Fibroblast of the conjunctiva (primary cell): ENCODE measurements around the gene RNF126.
"Not testable (repeated sequence)": the region's sequence is repeated elsewhere in the genome, so short reads cannot be mapped to it uniquely, and the experiment has no call there.

ENCODE experiments used
- DNase-seq: peaks from one replicate; pipeline ENCODE4 v3.0.0-alpha.2; 2010; ENCODE audit warnings: low read depth

Gene RNF126

DNA sequence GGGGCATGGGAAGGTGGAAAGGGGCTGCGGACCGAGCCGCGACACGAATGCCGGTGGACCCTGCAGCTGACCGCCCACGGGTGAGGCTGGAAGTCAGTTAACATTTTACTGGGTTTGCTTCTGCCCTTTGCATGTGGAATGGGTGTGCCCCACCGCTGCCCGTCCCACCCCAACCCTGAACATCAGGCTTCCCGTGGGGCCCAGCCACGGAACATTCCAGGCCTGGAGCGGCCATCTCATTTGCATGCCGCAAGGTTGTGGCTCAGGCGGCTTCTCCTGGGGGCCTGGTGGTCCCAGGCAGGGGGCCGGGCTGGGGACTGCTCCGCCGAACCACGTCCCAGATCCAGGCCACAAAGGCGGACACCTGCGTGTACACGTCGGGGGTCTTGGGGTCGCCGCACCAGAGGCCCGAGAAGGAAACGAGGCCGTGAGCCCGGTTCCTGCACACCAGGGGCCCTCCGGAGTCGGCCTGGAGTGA is 22.5 kb upstream of the RNF126 start:
- no peak for DNase-seq

DNA sequence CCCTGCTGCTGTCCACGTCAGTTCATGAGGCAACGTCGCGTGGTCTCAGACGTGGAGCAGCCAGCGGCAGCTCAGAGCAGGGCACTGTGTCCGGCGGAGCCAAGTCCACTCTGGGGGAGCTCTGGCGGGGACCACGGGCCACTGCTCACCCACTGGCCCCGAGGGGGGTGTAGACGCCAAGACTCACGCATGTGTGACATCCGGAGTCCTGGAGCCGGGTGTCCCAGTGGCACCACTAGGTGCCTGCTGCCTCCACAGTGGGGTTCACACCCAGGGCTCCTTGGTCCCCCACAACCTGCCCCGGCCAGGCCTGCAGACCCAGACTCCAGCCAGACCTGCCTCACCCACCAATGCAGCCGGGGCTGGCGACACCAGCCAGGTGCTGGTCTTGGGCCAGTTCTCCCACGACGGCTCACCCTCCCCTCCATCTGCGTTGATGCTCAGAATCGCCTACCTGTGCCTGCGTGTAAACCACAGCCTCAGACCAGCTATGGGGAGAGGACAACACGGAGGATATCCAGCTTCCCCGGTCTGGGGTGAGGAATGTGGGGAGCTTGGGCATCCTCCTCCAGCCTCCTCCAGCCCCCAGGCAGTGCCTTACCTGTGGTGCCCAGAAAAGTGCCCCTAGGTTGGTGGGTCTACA is 19.8 kb upstream of the RNF126 start:
- DNase-seq = no peak

DNA sequence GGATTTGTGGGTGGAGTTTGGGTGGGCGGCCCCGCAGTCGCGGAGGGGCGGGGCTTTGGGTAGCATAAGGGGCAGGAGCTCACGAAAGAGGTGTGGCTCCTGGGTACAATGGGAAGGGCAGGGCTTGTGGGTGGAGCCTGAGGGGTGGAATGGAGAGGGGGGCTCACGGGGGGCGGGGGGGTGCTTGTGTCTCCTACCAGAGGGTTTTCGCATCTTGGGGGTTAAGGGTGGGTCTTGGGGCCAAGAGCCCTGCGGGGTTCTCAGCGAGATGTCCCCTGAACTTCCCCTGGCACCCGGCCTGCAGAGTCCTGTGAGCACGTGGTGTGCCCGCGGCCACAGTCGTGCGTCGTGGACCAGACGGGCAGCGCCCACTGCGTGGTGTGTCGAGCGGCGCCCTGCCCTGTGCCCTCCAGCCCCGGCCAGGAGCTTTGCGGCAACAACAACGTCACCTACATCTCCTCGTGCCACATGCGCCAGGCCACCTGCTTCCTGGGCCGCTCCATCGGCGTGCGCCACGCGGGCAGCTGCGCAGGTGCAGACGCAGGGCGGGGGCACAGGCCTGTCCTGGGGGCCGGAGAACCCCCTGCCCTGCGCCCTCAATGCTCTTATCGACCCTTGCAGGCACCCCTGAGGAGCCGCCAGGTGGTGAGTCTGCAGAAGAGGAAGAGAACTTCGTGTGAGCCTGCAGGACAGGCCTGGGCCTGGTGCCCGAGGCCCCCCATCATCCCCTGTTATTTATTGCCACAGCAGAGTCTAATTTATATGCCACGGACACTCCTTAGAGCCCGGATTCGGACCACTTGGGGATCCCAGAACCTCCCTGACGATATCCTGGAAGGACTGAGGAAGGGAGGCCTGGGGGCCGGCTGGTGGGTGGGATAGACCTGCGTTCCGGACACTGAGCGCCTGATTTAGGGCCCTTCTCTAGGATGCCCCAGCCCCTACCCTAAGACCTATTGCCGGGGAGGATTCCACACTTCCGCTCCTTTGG is 18.3 kb upstream of the RNF126 start:
- DNase-seq = no peak

DNA sequence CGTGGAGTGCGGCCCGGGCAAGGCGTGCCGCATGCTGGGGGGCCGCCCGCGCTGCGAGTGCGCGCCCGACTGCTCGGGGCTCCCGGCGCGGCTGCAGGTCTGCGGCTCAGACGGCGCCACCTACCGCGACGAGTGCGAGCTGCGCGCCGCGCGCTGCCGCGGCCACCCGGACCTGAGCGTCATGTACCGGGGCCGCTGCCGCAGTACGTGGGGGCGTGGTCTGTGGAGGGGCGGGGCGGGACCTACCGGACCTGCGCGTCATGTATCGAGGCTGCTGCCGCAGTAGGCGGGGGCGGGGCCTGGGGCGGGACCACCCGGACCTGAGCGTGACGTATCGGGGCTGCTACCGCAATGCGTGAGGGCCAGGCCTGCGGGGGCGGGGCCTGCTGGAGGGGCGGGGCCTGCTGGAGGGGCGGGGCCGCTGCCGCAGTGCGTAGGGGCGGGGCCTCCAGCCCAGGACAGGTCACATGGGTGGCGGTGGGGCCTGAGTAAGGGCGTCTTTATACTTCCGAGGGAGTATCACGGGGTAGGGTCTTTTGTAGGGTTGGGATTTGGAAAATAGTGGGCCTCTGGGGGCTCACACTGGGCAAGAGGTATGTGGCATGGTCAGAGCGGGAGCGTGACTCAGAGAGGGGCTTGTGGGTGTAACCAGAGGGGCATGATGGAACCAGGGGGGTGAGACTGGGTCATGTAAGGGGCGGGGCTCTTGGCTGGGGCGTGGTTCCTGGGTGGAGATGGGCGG is 17.4 kb upstream of the RNF126 start:
- peak; percentile 98 for DNase-seq

DNA sequence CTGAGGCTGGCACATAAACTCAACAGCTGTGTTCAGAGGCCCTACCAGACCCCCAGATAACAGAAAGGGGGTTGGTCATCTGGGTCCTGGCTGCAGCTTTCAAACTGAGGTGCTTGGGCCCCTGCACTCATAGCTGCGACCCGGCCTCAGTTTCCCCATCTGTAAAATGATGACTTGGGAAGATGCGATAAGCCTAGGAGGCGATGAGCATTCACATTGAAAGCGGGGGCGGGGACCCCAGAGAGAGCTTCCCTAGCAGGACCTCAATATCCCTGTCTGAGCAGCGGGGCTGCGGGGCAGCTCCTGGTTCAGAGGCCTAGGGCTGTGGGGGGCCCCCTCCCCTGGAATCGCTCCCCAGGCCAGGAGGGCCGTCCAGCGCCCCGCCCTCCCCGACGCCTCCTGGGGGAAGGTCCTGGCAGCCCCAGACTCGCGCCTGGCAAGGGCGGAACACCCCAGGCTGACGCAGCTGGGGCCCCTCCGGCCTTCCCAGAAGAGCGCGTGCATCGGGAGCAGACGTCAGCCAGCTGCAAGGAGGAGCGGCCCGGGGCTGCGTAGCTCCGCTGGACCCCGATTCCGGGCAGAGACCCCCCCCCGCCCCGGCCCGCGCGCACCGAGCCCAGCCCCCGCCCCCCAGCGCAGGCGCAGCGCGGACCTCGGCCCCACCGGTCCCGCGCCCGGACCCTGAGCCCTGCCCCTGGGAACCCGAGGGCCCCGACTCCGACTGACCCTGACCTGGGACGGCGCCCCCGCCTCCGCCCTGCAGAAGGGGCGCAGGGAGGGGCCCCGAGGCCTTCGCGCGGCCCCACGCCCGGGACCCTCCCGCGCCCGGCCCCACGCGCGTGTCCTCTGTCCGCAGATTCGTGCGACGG is 16.6 kb upstream of the RNF126 start:
- peak; percentile 65 for DNase-seq

DNA sequence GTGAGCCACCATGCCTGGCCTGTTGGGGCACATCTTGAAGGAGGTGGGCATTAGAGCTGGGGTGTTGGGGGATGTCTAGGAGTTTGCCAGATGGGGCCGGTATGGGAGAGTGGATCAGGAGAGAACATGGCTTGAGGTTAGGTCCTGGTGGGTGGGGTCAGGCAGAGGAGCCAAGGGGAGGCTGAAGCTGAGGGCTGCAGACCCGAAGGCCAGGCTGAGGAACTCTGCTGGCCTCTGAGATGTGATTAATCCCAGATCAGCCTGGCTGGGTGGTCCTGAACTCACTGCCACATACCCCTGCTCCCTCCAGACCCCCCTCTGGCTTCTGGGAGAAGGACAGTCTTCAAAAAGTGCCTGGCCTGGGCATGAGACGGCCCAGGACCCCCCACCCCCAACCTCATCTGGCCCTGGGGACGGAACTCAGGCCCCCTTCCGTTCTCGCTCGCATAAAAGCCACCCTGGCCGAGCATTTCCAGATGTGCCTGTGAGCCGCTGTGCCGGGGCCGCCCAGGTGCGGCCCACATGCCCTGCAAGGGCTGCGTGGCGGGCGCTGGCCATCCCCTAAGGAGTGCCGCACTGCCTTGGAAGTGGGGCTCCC is 15.9 kb upstream of the RNF126 start:
- no peak for DNase-seq

DNA sequence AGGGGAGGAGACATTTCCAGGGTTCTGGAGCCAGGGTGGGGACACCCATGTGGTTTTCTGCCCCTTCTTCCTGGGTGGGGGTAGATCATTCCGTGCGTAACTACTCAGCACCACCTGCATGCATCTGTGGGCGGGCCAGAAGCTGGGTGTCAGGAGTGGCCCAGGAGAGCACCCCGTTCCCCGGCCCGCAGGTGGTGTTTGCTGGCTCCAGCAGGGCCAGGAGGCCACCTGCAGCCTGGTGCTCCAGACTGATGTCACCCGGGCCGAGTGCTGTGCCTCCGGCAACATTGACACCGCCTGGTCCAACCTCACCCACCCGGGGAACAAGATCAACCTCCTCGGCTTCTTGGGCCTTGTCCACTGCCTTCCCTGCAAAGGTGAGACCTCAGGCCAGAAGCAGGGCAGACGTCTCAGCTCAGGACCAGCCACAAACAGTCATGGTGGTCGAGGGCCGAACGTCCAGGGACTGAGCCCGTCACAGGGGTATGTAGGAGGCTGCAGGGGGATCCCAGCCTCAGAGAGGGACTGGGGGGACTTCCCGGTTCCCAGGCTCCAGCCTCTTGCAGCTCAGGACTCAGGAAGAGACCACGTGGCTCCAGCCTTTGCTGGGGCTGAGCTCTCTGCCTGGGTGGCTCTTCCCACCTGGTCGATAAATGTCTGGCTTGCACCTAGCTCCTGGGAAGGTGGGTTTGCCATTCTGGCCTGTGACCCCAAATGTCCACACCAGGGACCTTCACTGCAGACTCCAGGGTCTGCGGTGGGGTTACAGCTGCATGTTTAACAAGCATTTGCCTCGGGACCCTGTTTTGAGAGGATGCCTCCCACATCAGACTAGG is 14.8 kb upstream of the RNF126 start:
- DNase-seq = no peak

DNA sequence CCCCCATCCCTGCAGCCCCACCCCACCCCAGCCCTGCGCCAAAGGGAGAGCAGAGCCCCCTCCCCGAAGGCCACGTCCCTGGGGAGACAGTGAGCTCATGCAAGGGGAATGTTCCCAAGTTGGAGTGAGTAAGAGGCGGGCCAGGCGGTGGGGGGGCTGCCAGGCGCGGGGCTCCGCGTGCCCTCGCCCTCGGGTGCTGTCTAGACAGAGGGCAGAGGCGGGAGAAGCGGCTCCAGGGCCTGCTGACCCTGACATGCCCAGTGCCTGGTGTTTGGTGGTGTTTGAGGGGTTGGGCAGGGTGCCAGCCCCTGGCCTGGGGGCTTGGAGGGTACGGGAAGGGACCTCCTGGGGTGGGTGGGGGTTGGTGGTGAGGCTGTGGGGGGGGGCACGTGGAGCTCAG is 14.2 kb upstream of the RNF126 start:
- peak; percentile 68 for DNase-seq

DNA sequence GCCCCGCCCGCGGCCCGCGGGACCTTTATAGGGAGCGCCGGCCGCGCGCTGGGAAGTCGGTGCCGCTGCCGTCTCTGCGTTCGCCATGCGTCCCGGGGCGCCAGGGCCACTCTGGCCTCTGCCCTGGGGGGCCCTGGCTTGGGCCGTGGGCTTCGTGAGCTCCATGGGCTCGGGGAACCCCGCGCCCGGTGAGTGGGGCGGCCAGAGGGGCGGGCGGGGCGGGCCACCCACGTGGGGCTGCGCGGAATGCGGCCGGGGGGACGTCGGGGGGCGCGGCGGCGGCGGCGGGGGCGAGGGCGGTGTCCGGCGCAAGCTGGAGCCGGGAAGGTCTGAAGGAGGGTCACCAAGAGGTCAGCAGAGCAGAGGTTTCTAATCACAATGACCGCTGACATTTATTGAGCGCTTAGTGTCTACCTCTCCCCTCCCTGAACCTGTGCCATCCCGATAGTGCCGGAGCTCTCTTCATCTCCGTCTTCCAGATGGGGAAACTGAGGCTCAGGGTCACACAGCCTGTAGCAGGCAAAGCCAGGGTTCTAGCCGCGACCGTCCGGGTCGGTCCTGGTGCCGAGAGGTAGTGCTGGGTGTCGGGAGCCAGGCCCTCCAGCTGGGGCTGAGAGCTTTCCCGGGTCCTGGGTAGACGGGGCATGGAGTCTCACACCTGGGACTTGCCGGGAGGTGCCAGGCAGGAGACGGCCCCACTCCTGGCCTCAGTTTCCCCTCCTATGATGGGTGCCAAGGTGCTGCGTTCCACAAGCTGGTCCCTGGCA is 13.5 kb upstream of the RNF126 start, which contains the start of gene FSTL3:
FSTL3 (plus strand) TSS at position 54 of the 767 bp plus-strand sequence; CDS start at position 86, 32 bp downstream.
- DNase-seq = no peak

DNA sequence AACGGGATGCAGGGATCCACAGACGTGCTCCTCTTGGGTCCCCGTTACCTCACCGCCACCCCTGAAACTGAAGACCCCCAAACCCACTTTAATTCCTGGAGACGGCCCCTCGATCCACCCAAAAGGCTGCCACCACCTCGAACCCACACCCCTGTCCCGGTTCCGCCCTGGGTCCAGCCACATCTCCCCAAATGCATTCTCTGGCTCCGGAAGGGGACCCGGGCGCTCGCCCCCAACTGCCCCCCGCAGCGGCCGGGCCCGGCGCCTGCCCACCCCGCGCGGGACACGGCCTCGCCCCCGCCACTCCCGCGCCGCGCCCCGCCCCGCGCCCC is 13.0 kb upstream of the RNF126 start:
- no peak for DNase-seq

DNA sequence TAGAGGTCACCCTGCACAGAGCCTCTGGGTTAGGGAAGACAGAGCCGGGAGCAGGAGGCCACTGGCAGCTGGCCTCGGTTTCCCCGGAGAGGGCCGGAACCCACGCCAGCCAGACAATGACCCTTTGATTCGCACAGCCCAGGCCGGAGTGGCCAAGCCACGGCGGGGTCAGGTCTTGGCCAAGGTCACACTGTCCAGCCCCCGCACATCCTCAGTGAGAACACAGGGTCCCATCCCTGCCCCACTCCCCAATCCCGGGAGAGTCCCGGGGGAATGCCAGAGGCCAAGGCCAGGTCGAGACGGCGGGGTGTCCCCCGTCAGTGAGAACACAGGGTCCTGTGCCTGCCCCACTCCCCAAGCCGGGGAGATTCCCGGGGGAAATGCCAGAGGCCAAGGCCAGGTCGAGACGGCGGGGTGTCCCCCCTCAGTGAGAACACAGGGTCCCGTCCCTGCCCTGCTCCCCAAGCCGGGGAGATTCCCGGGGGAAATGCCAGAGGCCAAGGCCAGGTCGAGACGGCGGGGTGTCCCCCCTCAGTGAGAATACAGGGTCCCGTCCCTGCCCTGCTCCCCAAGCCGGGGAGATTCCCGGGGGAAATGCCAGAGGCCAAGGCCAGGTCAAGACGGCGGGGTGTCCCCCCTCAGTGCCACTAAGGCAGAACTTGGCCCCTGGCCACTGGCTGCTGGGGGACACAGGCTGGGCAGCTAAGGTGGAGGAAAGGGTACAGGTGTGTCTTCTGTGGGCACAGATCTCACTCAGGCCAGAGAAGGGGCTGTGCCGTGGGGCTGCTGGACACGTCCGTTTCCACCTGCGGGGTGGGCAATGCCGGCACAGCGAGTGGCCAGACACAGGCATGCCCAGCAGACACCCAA is 11.5 kb upstream of the RNF126 start:
- no peak for DNase-seq

DNA sequence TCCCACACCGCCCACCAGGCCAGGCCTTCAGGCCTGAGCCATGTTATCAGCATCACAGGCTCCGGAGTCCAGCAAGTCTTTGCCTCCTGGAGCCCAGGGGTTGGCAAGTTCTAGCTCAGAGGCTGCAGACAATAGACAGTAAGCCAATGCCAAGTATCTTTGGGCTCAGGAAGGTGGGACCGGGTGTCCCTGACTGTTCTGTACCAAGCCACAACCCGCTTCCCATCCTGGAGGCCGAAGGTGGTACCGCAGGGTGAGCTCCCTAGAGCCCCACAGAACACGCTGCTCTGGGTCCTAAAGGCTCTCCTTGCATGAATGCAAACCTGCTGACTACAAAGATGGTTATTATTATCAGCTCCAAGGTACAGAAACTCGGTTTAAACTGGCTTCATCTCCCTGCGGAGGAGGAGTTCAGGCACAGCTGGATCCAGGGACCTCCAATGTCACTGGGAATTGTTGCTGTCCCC is 7.6 kb upstream of the RNF126 start:
- no peak for DNase-seq

DNA sequence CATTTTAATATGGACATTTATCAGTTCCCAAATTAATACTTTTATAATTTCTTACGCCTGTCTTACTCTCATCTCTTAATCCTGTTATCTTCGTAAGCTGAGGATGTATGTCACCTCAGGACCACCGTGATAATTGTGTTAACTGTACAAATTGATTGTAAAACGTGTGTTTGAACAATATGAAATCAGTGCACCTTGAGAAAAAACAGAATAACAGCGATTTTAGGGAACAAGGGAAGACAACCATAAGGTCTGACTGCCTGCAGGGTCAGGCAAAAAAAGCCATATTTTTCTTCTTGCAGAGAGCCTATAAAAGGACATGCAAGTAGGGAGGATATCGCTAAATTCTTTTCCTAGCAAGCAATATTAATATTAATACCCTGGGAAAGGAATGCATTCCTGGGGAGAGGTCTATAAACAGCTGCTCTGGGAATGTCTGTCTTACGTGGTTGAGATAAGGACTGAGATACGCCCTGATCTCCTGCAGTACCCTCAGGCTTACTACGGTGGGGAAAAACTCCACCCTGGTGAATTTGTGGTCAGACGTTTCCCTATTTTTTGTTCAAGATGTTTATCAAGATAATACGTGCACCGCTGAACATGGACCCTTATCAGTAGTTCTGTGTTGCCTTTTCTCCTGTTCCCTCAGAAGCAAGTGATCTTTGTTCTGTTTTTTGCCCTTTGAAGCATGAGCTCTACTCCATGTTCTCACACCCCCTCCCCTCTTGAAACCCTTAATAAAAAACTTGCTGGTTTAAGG is 5.8 kb upstream of the RNF126 start:
- DNase-seq = not testable (repeated sequence)

DNA sequence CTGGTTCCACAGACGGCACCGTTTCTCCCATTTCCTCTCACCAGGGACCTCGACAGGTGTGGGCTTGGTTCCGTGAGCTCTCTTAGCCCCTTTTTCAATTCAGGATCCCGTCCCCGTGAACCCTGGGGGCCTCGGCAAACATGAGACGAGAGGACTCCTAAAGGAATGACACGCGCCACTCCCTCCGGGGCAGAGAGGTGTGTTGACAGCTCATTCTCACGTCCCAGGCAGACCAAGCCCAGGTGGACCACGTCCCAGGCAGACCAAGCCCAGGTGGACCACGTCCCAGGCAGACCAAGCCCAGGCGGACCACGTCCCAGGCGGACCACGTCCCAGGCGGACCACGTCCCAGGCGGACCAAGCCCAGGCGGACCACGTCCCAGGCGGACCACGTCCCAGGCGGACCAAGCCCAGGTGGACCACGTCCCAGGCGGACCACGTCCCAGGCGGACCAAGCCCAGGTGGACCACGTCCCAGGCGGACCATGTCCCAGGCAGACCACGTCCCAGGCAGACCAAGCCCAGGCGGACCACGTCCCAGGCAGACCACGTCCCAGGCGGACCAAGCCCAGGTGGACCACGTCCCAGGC is 4.1 kb upstream of the RNF126 start:
- DNase-seq = not testable (repeated sequence)

DNA sequence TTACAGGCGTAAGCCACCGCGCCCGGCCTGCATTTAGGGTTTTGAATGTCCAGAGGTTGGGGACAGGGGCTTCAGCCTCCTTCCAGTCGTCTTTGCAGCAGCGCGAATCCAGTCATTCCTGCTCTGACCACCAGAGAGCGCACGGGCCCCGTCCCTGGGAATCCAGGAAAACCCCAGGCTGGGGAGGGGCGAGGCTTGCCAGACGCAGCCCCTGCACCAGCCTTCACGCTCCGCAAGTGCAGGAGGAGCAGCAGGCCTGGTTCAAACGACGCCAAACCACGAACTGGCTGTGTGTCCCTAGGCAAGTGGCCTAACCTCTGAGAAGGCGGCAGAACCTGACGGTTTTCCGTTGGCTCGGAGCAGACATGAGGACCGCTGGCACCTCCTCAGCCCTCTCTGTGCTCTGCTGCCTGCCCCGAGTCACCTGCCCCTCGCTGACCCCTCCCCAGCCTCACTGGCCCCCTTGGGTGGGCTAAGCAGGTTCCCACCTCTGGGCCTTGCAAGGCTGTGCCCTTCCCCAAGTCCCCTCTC is 2.0 kb upstream of the RNF126 start:
- DNase-seq = peak; percentile 49

DNA sequence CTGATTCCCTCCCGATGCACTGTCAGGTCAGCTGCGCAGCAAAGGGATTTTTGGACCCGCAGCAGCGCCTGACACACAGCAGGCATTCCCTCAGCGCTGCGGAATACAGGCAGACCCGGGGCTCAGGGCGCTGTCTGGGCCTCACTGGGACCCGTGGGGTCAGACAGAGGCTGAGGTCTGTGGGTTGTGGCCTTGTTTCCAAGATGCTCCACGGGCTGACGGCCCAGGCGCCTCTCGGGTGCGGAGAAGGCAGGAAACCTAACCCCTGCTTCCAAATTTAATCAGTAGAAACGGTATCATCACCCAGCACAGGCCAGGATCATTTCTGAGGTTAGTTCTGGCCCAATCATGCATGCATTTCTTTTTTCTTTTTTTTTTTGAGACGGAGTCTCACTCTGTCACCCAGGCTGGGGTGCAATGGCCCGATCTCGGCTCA is 686 bp upstream of the RNF126 start:
- no peak for DNase-seq
